NCI-H1417 treated with DMSO at 0.1 percent for 48 hours (cell line): ENCODE measurements around the gene PTPRT.

Source experiments
- DNase-seq: peaks from one replicate; lab custom pipeline; 2025; lab: John Stamatoyannopoulos, UW

PTPRT gene

GRCh38 chr20:42611889-42612837 is 577.5 kb downstream of the PTPRT start:
- DNase-seq, result no peak

DNA sequence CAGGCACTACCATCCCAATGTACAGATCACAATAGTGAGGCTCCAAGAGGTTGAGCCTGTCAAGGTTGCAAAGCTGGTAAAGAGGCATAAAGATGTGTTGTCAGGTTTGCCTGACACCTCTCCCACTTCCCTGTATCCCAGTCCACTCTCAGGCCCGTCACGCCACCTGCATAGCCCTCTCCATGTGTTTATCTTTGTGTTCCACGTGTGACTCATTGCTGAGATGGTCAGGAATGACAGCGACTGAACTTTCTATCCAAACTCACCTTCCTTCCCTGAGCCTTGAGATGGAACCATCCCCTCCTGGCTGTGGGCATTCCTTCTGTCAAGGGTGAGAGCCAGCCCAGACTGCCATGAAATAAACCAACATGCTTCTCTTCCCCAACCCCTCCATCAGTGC is 578.3 kb downstream of the PTPRT start:
- DNase-seq, result no peak

DNA sequence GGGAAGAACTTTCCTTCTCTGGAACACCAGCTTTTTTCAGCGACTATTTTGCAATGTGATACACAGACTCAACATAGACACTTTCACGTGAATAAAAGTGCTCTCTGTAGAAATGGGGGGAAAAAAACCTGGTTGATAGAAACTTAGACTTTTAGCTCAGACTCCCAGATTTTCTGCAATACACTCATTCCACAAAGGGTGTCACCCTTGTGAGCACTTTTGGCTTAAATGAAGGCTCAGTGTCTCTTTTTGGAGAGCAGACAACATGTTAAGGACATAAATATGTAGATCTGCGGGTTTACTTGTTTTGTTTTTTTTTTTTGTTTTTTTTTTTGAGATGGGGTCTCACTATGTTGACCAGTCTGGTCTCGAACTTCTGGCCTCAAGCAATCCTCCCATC is 579.6 kb downstream of the PTPRT start:
- no peak for DNase-seq

DNA sequence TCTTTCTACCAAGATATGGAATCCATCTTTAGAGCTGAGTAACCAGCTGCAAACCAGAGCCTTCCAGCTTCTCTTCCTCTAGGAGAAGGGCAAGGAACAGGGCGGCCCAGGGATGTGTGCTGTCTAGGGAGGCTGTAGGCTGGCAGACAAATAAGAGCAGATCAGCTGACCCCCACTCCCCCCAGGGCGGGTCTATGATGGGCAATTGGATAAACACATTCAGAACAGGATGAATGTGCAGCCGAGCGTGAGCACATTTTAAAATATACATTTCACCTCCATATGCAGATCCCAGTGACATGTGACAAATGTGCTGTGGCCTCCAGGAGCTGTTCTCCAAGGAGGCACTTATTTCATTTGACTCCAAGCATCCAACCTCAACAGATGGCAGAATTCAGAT is 580.1 kb downstream of the PTPRT start:
- no peak for DNase-seq

- no peak for DNase-seq
These were observed 584.4 kb downstream of the PTPRT start for GRCh38 chr20:42604998-42605956.

DNA sequence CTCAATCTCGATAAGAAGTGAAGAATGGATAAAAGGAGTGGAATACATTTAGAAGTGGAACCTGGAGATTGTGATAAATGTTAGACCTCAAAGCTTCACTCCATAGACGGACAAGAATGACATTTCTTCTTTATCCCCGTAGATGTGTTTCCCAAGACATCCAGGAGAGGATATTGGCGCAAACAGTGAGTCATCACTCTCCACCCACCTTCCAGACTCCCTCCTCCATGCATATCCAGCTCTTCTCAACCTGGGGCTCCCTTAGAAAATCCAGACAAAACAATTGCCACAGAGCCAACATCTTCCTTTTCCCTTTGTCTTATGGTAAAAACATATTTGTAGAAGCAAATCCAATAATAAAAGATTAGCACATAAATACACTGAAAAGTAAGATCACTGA is 586.1 kb downstream of the PTPRT start:
- no peak for DNase-seq

- no peak for DNase-seq
These were observed 591.1 kb downstream of the PTPRT start for GRCh38 chr20:42598581-42598980.

GRCh38 chr20:42595625-42596024 is 594.1 kb downstream of the PTPRT start:
- DNase-seq, result no peak

- DNase-seq, result no peak
These were observed 595.0 kb downstream of the PTPRT start for GRCh38 chr20:42594659-42595058.

GRCh38 chr20:42594011-42594410 is 595.7 kb downstream of the PTPRT start:
- no peak for DNase-seq

- no peak for DNase-seq
These were observed 599.6 kb downstream of the PTPRT start for GRCh38 chr20:42589976-42590639.

DNA sequence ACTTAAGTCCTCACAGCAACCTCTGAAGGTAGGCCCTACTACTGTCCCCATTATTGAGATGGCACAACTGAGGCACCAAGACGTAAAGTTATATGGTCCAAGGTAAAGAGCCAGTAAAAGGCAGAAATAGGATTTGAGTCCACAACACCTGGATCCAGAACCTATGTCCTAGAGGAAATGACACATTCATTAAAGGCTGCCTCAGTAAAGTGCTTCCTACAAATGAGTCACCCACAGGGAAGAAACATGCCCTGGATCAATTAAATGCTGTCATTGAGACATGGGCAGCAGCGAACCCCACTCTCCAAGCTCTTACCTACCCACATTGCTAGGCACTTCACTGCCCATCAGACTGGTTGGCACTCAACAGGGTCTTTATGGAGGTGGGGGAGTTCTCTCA is 600.9 kb downstream of the PTPRT start:
- no peak for DNase-seq

GRCh38 chr20:42587427-42587826 is 602.3 kb downstream of the PTPRT start:
- DNase-seq, result no peak

GRCh38 chr20:42581311-42581710 is 608.4 kb downstream of the PTPRT start:
- no peak for DNase-seq

- no peak for DNase-seq
These were observed 613.5 kb downstream of the PTPRT start for GRCh38 chr20:42576167-42576566.

DNA sequence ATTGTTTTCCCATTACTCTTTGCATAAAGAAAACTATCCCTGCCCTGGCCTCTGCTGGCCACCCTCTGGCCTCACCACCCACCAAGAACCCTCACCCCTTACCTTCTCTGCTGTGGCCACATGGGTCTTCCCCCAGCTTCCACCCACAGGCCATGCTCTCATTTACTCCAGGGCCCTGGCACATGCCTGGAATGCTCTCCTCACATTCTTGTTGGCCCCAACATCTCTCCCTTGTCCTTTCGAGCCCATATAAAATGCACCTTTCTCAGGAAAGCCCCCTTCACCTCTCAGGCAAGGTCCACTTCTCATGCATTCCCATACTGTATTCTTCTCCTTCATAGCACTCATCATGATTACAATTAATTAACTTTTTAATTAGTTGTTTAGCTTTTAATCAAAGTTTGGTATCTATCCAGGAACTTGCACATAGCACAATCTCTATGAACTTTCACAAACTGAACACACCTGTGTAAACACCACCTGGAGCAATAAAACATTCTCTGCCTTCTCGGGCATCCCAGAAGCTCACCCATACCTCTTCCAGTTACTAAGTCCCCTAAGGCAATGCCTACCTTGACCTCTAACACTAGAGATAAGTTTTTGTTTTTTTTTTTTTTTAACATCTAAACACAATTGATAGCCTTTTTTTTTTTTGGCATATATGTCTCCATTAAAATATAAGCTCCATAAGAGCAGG is 617.2 kb downstream of the PTPRT start:
- DNase-seq, result no peak

- no peak for DNase-seq
These were observed 622.3 kb downstream of the PTPRT start for GRCh38 chr20:42567409-42567808.

DNA sequence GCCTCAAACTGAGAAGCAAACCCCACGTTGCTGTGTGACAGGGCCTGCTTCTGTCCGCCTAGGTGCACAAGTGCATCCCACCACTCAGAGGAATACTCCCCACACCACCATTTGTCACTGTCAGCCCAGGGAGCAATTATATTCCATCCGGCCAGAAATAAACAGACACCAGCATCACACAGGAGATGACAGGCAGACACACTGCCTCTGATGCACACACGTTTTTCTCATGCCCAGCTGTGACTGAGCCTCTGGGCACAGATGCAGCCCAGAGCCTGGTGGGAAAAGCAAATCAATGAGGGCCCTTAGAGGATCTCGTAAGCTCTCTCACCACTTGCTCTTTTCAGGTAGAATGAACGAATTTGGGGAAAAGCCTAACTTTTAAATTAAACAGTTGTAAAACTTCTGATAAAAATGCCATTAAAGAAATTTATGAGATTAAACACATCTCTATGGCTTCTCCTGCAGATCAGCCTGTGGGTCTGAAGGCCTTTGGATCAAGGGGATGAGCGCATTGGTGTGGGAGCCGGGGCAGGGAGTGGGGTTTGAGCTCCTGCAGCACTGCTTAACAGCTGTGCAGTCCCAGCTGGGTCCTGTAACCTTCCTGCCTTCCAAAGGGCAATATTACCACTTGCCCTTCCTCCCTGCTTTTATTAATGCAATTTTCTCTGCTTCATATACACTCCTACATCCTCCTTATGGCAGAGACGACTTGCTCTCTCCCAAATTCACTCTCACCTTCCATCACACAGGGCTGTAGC is 624.3 kb downstream of the PTPRT start:
- DNase-seq, result no peak

DNA sequence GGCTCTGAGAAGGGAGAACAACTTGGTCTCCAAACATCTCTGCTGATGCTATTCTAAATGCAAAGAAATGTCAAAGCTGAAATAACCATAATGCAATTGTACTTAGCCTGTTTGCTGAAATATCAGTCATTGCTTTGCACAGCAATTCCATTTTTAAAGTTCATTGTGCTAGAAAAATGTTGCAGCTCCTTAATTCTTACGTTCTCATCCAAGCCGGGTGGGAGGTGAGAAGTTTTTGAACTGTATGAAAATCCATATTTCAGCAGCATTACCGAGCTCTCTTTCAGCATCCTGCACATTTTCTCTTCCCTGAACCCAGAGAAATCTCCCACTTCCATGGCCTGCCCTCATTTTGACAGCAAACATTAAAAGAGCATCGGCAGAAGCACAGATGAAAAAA is 630.0 kb downstream of the PTPRT start:
- DNase-seq, result no peak

GRCh38 chr20:42556575-42556974 is 633.1 kb downstream of the PTPRT start:
- DNase-seq, result no peak

- DNase-seq, result no peak
These were observed 636.3 kb downstream of the PTPRT start for GRCh38 chr20:42553374-42553773.
